ENCODE measurements around the gene LRRC8C. TPM values are rescaled to one million over a fixed set of nuclear protein-coding genes. Genes with fewer than 3 reads are reported as not detected.

The LRRC8C gene
- polyA plus RNA-seq, 3 donors = 1.3 to 10.4 (median 4.9) TPM

DNA sequence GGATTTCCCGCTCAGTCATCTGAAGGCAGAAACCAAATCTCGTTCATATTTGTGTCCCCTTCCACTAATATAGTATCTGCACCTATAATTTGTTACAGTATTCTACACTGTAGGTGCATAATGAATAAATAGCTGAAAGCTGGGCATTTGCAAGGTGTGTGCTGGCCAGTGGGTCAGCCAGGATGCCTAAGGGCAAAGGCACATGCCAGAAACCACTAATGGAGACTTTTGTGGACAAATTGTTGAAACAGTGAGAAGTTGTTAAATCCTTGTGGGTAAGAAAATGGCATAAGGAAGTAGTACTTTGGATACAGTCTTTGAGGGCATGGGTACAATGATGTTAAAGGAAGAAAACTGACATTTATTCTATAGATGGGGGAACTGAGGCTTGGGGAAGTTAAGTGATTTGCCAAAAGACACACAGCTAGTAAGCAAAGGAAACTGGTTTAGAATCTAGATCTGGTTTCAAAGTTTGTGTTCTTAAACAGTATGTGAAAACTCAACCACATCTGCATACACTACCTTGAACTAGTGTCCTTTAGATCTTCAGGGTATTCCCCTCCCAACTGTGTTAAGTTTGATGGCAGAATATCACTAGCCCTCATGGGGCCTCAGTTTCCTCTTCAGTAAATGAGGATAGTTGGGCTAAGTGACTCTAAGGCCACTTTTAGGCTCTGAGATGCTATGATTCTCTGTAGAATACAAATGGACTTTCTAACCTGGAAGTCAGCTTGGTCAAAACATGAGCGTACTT lies 26.5 kb upstream of the LRRC8C start:
- WGBS, 3 donors = 91 to 96% (median 95%) methylated on average over 3 of the region's 3 CpGs
- no peak overlapping the region for H3K27ac ChIP-seq (ENCODE audit: low read depth, low read length)

DNA sequence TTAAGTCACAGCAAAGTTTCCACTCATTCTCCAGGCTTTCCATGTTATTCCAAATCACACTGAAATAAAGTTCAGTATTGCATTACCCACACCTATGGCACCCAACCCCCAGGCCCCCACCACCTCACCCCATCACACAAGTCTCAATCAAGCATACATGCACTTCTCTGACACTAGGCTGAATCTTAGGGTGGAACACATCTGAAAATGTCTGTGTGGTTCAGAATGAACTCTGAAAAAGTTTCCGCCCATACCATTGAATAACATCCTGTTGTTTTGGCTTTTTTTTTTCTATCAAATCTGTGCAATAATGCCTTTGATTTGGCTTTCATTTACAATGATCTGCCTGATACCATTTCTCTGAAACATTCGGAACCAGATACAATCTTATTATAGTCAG lies 25.8 kb upstream of the LRRC8C start:
- 74 to 85% (median 80%) methylated on average over 2 of the region's 2 CpGs for WGBS, 3 donors
- H3K27ac ChIP-seq (ENCODE audit: low read depth, low read length) = no peak overlapping the region

DNA sequence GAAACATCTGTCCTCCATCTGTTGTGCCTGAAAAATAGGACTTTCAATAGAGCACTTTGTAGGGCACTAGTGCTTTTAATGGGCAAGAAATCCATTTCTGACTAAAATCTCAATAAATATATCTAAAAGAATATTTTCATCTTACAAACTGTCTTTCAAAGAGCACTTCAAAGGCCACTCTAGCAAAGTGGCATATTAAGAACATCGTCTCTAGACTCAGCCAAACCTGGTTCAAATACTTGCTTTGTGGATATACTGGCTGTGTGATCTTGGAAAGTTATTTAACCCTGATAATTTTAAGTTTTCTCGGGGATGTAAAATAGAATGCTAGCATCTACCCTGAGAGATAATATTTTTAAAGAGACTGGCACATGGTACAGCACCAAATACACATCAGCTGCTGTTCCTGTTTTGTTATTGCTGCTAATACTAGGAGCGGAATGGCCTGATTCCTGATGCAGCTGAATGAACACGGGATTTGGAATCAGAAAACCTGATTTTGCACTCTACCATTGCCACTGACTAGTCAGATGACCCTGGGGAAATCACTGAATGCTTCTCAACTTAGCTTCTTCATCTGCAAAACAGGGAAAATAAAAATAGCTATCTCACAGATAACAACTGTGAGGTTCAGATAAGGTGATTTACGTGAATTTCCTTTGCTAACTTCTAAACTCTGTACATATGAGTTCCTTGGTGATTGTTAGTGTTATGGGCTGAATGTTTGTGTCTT lies 25.2 kb upstream of the LRRC8C start:
- 58 to 76% (median 69%) methylated on average over 5 of the region's 5 CpGs for WGBS, 3 donors
- H3K27ac ChIP-seq (ENCODE audit: low read depth, low read length) = no peak overlapping the region

DNA sequence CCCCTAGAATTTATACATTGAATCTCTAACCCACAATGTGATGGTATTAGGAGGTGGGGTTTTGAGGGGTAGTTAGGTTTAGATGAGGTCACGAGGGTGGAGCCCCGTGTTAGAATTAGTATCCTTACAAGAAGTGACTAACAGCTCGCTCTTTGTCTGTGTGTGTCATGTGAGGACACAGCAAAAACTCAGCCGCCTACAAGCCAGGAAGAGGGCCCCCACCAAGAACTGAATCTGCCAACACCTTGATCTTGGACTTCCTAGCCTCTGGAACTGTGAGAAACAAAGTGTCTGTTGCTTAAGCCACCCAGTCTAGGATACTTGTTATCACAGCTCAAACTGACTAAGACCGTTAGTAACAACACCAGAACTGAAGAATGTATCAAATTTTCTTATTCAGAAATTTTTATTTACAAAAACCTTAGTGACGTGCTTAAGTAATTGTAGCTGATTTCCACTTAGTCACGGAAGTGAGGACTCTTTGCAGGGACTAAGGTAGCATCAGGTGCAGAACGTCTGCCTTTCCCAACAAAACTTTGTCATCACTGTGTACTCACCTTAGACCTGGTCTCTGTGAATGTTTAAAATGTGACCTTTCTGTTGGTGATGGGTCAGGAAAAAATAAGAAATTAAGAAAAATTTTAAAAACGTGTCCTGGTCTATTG lies 24.5 kb upstream of the LRRC8C start:
- 61 to 78% (median 64%) methylated on average over 9 of the region's 9 CpGs for WGBS, 3 donors
- no peak overlapping the region for H3K27ac ChIP-seq (ENCODE audit: low read depth, low read length)

DNA sequence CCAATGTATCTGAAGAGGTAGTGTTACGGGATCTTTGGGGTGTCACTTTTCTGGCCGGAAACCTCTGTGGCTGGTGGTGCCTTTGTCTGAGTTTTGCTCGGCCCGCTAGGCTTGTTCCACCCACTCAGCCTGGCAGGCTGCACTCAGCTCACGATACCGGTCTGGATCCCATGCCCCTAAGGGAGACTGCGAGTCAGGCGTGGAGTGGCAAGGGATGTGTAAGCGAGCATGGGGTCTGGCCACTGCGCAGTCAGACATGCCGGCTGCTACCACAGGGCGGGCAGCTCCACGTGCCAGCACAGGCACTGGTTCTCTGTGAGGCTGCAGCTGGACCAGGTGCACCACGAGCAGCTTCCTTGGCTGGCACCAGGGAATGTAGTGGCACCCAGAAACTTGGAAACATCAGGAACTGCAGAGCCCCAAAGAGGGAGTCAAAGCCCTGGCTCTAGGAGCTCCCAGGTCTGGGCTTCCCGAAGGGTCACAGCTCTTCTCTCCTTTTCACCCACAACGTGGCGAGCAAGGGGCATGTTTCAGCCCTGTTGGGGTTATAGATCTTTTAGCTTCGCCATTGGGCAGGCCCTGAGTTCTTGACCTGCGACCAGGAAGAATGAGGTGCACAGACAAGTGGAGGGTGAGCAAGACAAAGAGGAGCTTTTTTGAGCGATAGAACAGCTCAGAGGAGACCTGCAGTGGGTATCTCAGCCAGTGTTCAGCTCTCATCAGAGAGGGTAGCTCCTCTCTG lies 23.8 kb upstream of the LRRC8C start:
- no peak overlapping the region for H3K27ac ChIP-seq (ENCODE audit: low read depth, low read length)
- WGBS, 3 donors = 84 to 92% (median 91%) methylated on average over 20 of the region's 20 CpGs

DNA sequence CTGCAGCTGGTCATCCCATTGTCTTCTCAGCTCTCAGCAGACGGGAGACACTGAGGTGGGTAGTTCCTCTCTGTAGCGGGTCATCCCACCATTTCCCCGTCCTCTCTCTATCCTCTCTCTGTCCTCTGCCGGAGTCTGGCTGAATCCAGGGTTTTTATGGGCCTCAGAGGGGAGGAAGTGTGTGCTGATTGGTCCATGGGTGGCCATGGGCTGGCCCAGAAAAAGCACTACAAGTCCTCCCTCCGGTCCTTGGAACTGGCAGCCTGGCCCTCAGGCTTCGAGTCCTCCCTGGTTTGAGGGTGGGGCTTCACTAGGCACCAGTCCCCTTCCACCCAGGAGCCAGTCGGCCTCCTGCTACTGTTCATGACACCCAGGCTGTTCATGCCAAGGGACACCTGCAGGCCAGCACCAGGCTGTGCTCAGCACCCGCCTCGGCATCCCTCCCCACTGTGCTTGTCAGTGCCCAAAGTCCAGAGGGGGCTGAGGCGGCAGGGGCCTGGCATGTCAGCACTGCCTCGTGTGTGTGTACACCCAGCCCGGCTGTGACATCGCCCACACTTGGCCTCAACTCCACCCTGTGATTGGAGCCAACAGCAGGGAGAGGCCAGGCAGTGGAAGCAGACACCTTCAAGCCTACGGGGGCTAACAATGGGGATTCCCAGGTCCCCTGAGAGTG lies 23.0 kb upstream of the LRRC8C start:
- 74 to 84% (median 79%) methylated on average over 14 of the region's 14 CpGs for WGBS, 3 donors
- H3K27ac ChIP-seq (ENCODE audit: low read depth, low read length) = no peak overlapping the region

DNA sequence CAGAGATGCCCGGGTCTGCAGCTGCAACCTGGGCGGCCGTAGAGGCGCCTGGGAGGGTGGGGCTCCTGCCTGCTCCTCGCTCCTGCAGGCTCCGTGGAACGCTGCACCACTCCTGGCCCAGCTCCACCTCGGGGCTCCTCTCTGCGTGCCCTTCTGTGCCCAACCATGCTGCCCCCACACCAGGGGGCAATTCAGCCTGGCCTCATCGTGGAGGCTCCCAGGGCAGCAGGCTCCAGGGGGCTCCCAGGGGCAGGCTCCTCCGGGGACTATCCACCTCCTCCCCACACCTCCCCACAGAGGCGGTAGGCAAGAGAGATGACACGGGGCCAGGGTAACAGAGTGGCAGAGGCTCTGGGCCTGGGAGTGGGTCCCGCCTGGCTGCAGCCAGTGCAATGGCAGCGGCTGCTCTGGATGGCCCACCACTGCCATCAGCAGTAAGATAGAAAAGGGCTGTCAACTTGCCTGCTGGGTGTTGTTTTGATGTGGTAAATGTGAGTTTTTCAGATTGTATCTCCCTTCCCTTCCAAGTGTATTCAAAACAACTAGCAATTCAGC lies 22.4 kb upstream of the LRRC8C start:
- WGBS, 3 donors = 79 to 89% (median 89%) methylated on average over 11 to 15 of the region's 15 CpGs

DNA sequence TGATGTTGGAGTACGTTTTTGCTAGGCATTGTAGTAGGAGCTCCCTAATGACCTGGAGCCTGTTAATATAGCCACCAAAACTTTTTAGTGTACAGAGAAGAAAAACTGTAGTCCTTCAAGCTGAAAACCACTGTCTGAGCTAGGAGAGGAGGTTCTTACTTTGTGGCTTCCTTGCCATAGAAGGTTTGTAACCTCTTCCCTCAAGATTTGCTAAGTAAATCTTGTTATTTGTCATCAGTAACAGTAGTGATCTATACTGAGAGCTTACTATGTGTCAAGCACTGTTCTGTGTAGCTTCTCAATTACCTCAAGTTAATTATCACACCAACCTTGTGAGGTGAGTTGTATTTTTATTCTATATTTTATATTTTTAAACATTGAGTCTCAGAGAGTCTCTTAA lies 21.2 kb upstream of the LRRC8C start:
- no peak overlapping the region for H3K27ac ChIP-seq (ENCODE audit: low read depth, low read length)
- WGBS, 3 donors = 77 to 86% (median 85%) methylated on average over 1 of the region's 1 CpG

More for the DNA sequence above, 22.4 kb upstream of the LRRC8C start:
- no peak overlapping the region for H3K27ac ChIP-seq (ENCODE audit: low read depth, low read length)

DNA sequence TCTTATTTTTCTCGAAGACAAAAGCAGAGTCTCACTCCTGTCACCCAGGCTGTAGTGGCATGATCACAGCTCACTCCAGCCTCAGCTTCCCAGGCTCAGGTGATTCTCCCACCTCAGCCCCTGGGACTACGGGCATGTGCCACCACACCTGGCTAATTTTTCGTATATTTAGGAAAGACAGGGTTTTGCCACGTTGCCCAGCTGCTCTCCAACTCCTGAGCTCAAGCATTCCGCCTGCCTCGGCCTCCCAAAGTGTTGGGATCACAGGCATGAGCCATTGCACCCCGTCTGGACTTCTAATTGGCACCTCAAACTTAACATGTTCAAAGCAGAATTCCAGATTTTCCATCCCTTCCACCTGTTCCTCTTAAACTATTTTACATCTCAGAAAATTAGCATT lies 19.0 kb upstream of the LRRC8C start:
- 78 to 95% (median 86%) methylated on average over 7 of the region's 7 CpGs for WGBS, 3 donors
- H3K27ac ChIP-seq (ENCODE audit: low read depth, low read length) = no peak overlapping the region

DNA sequence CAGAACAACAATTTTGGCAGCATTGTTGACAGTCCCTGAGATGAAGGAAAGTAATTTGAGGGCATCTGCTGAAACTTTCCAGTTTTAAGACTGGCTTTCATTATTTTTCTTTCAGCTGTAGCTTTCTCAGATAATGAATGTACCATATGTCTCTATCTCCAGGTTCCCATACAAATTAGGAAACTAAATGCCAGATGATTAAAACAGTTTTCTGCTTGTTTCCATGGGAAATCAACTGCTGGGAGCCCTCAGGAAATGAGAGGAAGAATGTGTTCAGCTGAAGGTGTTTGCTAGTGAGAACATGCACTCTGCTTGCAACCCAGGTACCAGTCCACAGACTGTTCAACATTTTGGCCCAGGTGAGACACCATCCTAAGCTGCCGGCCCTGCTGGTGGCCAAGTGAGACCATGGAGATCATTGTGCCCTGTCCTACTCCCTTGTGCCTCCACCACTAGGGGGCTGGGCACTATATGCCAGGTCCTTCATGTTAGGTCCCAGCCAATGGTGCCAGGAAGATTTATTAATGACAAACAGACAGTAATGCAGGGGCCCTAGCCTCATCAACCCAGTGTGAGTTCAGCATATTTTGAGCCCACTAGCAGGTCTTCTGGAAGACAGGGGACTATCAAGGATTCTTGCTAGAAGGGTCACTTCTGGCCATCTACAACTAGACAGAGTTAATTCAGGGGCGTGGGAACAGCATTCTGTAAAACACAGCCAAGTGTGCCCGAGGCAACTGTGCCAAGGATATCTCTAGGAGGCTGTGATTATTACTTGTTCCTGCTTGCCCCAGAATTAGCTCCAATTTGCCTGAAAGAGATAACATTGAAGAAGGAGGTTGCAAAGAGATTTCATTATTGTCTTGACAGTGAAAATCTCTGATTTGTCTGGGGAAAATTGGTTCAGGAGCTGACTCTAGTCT lies 17.0 kb upstream of the LRRC8C start:
- 61 to 72% (median 65%) methylated on average over 3 of the region's 3 CpGs for whole genome bisulfite sequencing, 3 donors
- H3K27ac ChIP-seq (ENCODE audit: low read depth, low read length) = no peak overlapping the region

DNA sequence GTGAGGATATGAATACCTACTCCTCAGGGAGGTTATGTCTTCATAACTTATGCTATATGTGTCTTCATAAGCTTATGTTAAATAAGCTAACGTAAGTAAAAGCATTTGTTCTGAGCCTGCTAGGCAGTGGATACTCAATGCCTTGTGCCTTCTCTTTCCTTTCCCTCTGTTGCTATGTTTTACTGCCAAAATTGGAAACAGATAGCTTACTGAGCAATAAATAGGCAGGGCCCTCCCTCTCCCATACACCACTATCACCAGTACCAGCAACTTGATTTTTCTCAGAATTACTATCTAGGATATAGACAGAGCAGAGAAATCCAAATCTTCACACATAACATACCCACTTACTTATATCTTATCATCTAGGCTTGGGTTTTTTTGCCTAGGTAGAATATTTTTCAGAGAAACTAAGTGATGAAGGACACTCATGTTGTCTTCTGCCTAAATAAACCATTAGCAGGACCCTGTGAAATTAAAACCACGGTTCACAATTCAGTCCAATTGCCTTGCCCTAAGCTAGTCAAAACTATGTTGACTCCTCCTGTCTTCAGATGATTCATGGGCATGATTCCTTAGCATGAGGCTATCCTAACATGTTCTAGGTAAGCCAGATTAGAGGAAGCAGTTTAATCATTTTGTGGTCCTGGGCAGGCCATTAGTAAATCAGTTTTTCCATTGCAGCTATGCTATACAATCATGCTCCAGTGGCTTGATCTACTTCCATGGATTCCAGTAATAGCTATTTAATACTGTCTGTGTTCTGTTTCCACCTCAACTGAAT lies 15.9 kb upstream of the LRRC8C start:
- 89 to 95% (median 94%) methylated on average over 2 of the region's 2 CpGs for WGBS, 3 donors
- H3K27ac ChIP-seq (ENCODE audit: low read depth, low read length) = no peak overlapping the region

DNA sequence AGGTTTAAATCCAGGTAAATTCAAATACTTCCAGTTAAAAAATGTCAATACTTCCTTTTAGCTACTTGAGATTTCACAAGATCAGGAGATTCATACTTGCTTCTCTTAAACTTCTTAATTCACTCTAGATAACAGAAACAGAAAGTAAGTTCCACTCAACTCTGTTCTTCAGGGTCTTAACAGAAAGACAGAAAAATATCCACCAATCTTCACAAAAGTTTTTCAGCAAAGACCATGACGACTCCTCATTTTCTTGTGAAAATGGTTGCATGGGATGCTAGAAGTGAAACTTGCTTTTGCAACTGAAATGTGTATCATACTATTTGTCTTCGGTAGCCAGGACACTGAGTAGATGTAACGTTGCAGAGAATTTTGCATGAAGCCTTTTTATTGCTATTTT lies 12.3 kb upstream of the LRRC8C start:
- WGBS, 3 donors = 85 to 88% (median 88%) methylated on average over 3 of the region's 3 CpGs
- H3K27ac ChIP-seq (ENCODE audit: low read depth, low read length) = no peak overlapping the region

DNA sequence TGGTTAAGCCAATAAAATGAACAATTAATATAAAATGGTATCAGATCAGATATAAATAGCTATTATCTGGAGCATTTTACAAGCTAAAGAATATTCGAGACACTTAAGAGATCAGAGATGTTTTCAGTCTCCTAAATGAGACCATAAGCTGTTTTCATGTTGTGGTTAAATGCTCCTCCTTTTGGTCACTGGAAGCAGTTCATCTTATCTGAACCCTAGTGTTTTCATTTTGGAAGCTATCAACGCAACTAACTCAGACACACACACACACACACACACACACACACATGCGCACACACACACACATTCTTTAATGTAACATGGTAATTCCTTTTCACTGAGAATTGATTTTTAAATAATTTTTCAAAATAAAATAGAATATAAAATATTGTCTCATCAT lies 10.0 kb upstream of the LRRC8C start:
- WGBS, 3 donors = 50 to 72% (median 69%) methylated on average over 3 of the region's 3 CpGs

DNA sequence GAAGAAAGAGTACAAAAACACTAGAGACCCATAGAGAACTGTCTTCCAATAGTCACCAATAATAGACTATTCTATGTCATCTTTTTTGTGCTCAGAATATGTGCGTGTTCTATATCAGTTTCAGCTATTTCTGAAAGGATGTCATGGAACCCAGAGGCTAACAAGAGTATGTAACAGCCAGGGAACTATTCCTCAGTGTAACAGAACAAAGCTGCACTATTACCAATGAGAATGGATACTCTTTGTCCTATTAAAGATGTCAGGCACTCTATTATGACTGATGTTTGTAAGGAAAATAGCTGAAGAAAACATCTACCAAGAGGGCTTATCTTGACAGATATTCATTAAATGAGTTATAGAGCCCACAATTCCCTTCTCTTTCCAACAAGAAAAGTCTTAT lies 8.6 kb upstream of the LRRC8C start:
- WGBS, 3 donors = 93 to 98% (median 93%) methylated on average over 1 of the region's 1 CpG
- no peak overlapping the region for H3K27ac ChIP-seq (ENCODE audit: low read depth, low read length)

More for the DNA sequence above, 10.0 kb upstream of the LRRC8C start:
- no peak overlapping the region for H3K27ac ChIP-seq (ENCODE audit: low read depth, low read length)

DNA sequence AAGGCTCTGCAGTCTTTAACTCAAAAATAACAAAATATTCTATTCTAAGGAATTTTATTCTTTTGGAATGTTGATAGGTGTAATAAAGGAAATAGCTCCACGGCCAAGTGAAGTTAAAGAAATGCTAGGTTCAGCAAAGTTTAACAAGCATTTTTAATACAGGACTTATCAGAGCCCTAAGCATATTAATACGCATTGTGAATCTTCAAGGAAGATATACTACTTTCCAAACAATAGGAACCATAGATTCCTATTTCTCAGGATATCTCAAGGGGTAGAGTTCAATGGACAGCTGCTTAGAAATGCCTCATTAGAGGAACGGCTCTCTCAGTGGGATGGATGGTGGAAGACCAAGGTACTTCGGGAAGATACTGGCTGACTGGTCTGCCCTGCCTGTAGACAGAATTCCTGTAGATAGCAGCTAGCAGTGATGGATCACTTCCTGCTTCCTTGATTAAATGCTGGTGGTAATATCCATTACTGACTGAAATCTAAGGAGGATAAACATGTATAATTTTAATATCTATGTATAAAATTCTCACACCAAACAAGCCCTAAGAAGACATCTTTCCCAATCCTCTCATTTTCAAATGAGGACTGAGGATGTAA lies 8.1 kb upstream of the LRRC8C start:
- 75 to 84% (median 82%) methylated on average over 4 of the region's 4 CpGs for WGBS, 3 donors
- no peak overlapping the region for H3K27ac ChIP-seq (ENCODE audit: low read depth, low read length)

DNA sequence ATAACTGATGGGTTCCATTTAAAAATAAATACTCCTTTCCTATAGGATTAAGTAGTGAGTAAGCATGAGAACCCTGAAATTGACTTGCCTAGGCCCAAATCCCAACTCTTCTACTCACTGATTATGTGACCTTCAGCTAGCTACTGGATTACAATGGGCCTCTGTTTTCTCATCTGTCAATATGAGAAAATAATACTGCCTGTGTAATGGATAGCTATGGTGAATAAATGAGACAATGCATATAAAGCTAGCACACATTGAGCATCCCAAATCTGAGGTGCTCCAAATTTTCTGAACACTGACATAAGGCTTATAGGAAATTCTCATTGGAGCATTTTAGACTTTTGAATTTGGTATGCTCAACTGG lies 5.3 kb upstream of the LRRC8C start:
- H3K27ac ChIP-seq (ENCODE audit: low read depth, low read length) = no peak overlapping the region
